Measurements from ENCODE around the gene BOK.

The BOK gene

GRCh38 chr2:241619597-241620418 lies 61.3 kb downstream of the BOK start:
- TF ChIP-seq, protein P1, sequence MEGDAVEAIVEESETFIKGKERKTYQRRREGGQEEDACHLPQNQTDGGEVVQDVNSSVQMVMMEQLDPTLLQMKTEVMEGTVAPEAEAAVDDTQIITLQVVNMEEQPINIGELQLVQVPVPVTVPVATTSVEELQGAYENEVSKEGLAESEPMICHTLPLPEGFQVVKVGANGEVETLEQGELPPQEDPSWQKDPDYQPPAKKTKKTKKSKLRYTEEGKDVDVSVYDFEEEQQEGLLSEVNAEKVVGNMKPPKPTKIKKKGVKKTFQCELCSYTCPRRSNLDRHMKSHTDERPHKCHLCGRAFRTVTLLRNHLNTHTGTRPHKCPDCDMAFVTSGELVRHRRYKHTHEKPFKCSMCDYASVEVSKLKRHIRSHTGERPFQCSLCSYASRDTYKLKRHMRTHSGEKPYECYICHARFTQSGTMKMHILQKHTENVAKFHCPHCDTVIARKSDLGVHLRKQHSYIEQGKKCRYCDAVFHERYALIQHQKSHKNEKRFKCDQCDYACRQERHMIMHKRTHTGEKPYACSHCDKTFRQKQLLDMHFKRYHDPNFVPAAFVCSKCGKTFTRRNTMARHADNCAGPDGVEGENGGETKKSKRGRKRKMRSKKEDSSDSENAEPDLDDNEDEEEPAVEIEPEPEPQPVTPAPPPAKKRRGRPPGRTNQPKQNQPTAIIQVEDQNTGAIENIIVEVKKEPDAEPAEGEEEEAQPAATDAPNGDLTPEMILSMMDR (IDR thresholded peaks at IDR 0.05; ENCODE audit: borderline replicate concordance, insufficient read depth, low read depth, low read length): no peak
- H3K4me3 ChIP-seq (ENCODE audit: low read depth, low read length): no peak overlapping the region

- H3K4me3 ChIP-seq (ENCODE audit: low read depth, low read length): no peak overlapping the region
- TF ChIP-seq, protein P1 (IDR thresholded peaks at IDR 0.05; ENCODE audit: borderline replicate concordance, insufficient read depth, low read depth, low read length): no peak
These were observed 61.8 kb downstream of the BOK start for GRCh38 chr2:241620419-241620769.
